Left ventricle myocardium inferior (tissue), 1 donor: ENCODE data around the gene LRP8. TPM values are rescaled to one million over a fixed set of nuclear protein-coding genes. Genes with fewer than 3 reads are reported as not detected.
A peak's percentile ranks its signal among the peaks of the same experiment; 100 is the strongest.

Experiments used
- DNase-seq: peaks from one replicate; pipeline ENCODE4 v3.0.0-alpha.2; 2020
- H3K27ac ChIP-seq: fragments of 200-600 bp; replicated peaks from 2 replicates; pipeline ENCODE4 v1.8.0; 2021
- H3K27me3 ChIP-seq: fragments of 200-600 bp; 2 replicates; pipeline ENCODE4 v1.8.0; 2021; ENCODE audit warnings: low read depth
- H3K36me3 ChIP-seq: fragments of 200-600 bp; 2 replicates; pipeline ENCODE4 v1.8.0; 2021
- H3K4me1 ChIP-seq: fragments of 200-600 bp; 2 replicates; pipeline ENCODE4 v1.8.0; 2021
- H3K4me3 ChIP-seq: fragments of 200-600 bp; 2 replicates; pipeline ENCODE4 v1.8.0; 2021; ENCODE audit warnings: mild to moderate bottlenecking, moderate library complexity
- H3K9me3 ChIP-seq: fragments of 200-600 bp; replicated peaks from 2 replicates; pipeline ENCODE4 v1.8.0; 2021
- intact Hi-C: fragments of 100-400 bp; cut with micrococcal nuclease; formaldehyde crosslinking; loops from one replicate; pipeline ENCODE4 v1.11.0; 2022
- total RNA-seq: library from RNA; stranded (reverse); fragmentation: NEBNext Ultra II Directional; extraction: Animal tissue kit (Norgen Biotek cat#: 25700); gene quantifications from one replicate; pipeline ENCODE4 v1.2.1, GENCODE V29; 2021
- TF ChIP-seq, protein P1 (sequence below): fragments of 200-600 bp; IDR thresholded peaks from 2 replicates; pipeline ENCODE4 v1.8.0; 2021; ENCODE audit warnings: antibody characterized with exemption, mild to moderate bottlenecking, borderline replicate concordance
- donor health status: DM: no; HTN: yes; CAD: no; lungs with severe emphysema.

Gene LRP8
- total RNA-seq, 1 donor from 2014 or later, result 1.8 TPM

DNA sequence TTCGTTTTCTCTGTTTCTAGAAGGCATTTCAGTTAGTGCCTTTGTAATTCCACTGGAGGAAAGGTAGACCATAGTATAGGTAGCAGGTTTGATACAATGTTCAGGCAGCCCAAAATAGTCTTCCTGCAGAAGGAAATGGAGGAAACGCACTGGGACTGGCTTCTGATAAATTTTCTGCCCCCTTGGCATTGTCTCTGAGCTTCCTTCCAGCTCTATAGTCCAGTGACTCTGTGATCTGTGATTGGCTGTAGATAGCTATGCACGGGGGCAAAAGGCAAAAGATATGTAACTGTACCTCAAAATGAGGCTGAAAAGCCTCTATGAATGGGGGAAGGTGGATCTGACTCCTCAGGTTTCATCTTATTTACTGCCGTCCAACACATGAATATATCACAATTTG is 83.7 kb downstream of the LRP8 start:
- Histone ChIP-seq H3K4me1 (peaks cover 2% of the 10 kb centered on the region), H3K27me3 (no peaks in the 10 kb centered on the region), H3K27ac (no peak overlapping the region), H3K9me3 (no peaks in the 10 kb centered on the region), H3K36me3 (no peaks in the 10 kb centered on the region), H3K4me3 (no peak overlapping the region)
- intact Hi-C loops, result no loop called here
- TF ChIP-seq, protein P1, sequence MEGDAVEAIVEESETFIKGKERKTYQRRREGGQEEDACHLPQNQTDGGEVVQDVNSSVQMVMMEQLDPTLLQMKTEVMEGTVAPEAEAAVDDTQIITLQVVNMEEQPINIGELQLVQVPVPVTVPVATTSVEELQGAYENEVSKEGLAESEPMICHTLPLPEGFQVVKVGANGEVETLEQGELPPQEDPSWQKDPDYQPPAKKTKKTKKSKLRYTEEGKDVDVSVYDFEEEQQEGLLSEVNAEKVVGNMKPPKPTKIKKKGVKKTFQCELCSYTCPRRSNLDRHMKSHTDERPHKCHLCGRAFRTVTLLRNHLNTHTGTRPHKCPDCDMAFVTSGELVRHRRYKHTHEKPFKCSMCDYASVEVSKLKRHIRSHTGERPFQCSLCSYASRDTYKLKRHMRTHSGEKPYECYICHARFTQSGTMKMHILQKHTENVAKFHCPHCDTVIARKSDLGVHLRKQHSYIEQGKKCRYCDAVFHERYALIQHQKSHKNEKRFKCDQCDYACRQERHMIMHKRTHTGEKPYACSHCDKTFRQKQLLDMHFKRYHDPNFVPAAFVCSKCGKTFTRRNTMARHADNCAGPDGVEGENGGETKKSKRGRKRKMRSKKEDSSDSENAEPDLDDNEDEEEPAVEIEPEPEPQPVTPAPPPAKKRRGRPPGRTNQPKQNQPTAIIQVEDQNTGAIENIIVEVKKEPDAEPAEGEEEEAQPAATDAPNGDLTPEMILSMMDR, result no peak
- no peak for DNase-seq

DNA sequence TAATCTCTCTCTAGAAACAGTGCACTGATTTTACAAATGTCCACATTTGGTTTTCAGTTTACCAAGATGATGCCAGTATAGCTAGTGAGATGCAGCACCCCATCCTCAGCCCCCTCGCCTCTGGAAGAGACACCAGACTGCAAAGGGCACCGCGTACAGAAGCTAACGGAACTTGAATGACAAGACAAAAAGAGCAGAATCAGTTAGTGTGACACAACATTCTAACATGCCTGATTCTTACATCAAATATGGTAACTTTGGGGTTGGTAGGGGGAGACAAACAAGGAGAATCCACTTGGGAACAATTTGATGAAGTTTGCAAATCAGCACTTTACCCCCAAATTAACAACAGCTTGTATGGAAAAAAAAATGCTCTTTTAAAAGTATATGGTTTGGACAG is 85.5 kb downstream of the LRP8 start:
- H3K27me3 ChIP-seq, result no peaks in the 10 kb centered on the region
- no peak overlapping the region for H3K4me3 ChIP-seq
- H3K36me3 ChIP-seq, result no peaks in the 10 kb centered on the region
- TF ChIP-seq, protein P1, result no peak
- intact Hi-C loops, result no loop called here
- H3K9me3 ChIP-seq, result no peaks in the 10 kb centered on the region
- H3K27ac ChIP-seq, result no peak overlapping the region
- DNase-seq, result no peak
- peaks cover 17% of the 10 kb centered on the region for H3K4me1 ChIP-seq

DNA sequence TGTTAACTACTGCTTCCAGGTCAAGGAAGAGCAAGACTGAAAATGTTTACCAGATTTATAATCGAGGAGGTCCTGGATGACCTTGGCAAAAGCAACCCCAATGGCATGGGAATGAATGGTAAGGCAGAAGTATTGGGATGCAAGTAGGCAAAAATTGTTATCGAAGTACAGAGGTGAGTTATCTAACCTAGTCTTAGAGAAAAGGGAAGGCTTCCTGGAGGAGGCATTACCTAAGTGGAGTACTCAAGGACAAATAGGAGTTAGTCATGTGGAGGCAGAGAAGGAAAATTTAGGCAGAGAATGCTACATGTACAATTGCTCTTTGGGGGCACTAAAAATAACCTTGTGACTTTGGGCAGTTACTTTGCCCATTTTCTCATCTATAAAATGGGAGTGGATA is 86.0 kb downstream of the LRP8 start:
- Histone ChIP-seq H3K27me3 (no peaks in the 10 kb centered on the region), H3K9me3 (no peaks in the 10 kb centered on the region), H3K36me3 (no peaks in the 10 kb centered on the region), H3K4me3 (no peak overlapping the region), H3K4me1 (peaks cover 22% of the 10 kb centered on the region), H3K27ac (no peak overlapping the region)
- intact Hi-C loops, result no loop called here
- DNase-seq, result no peak
- TF ChIP-seq, protein P1, result no peak

DNA sequence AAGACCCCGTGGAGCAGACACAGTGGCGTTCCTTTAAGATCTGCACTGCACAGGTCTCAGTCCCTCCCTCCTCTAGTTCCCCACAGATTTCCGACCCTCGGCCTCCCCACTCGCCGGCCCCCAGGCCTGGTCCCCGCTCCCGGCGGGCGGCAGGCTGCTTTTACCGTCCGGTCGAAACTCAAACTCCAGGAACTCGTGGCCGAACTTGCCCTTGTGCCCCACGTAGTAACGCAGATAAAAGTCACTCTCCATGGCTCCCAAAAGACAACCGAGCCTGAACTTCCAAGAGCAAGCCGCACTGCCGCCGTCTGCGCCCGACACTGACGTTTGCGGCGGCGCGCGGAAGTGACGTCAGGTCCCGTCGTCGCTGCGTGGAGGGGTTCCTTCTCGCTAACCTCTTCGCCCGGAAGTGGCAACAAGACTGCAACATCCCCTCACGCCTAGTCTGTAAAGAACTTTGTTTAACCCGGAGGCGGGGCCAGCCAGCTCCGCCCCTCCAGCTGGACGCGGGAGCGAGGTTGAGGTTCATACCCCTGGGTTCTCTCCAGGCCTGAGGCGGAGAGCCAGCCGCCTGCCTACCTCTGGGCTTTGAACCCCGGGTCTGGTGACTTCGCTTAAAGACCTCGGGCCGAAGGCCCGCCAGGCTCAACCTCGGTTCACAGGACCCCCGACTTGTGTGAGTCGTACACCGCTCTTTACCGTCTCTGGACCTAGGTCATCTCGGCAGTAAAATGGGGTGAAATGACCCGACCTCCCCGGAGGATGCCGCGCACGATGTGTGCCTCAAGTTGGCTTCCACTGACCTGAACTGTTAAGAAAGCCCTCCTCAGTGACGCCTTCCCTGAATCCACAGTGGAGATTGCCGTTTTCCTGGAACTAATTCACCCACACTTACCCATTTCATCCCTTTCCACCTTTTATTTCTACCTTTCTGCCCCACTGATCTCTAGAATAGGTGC is 89.4 kb downstream of the LRP8 start, which contains the start of gene MAGOH:
Gene MAGOH (minus strand): TSS at position 322 of the 959 bp plus-strand sequence. CDS start 70 bp downstream, at position 252.
- H3K4me3 ChIP-seq, result peak within 1 kb of the TSS; percentile 90
- H3K36me3 ChIP-seq, result peaks cover 29% of the 10 kb centered on the region
- peaks cover 35% of the 10 kb centered on the region for H3K4me1 ChIP-seq
- no peaks in the 10 kb centered on the region for H3K9me3 ChIP-seq
- H3K27me3 ChIP-seq, result no peaks in the 10 kb centered on the region
- TF ChIP-seq, protein P1, result no peak
- H3K27ac ChIP-seq, result peak within 1 kb of the TSS; percentile 80
- intact Hi-C loops, result no loop called here
- peak; percentile 94 for DNase-seq

DNA sequence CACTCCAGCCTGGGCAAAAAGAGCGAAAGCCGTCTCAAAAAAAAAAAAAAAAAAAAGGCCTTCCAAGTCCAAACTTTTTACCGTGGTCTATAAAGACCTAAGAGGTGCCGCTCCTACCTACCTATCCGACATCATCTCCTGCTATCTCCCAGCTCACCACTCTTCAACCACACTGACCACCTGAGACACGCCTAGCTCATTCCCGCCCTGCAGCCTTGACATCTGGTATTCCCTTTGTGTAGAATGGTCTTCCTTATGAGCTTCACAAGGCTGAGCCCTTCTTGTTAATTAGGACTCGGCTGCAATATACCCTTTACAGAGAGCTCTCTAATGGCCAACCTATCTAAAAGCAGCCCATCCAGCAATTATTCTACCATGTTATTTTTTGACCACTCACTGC is 90.2 kb downstream of the LRP8 start:
- no peaks in the 10 kb centered on the region for H3K27me3 ChIP-seq
- H3K4me1 ChIP-seq, result peaks cover 35% of the 10 kb centered on the region
- H3K9me3 ChIP-seq, result no peaks in the 10 kb centered on the region
- intact Hi-C loops, result no loop called here
- TF ChIP-seq, protein P1, result no peak
- peak overlapping the region; percentile 90 for H3K4me3 ChIP-seq
- H3K27ac ChIP-seq, result no peak overlapping the region
- DNase-seq, result no peak
- peaks cover 38% of the 10 kb centered on the region for H3K36me3 ChIP-seq
